IMR-90 (cell line): Measurements from ENCODE around the gene SLC2A11. TPM values are rescaled to one million over a fixed set of nuclear protein-coding genes. Genes with fewer than 3 reads are reported as not detected.

Experiments
- ATAC-seq: fragments of 200-7000 bp; cut with Tn5 transposase; 2 replicates; pipeline ENCODE4 v1.9.1; 2020; ENCODE audit warnings: low read depth, mild to moderate bottlenecking, moderate library complexity
- BruUV-seq: library from RNA; stranded (reverse); fragments of 400-500 nt; replicated peaks from 2 replicates; lab custom pipeline; 2021; lab: Mats Ljungman, UMichigan
- CTCF ChIA-PET: fragments of 300-600 bp; formaldehyde crosslinking; extraction: SDS; loops from one replicate; lab custom pipeline; 2021; ENCODE audit warnings: antibody characterized with exemption; lab: Yijun Ruan, JAX
- POLR2A ChIA-PET: fragments of 300-600 bp; sonication (Branson Sonifier 250); formaldehyde crosslinking; loops from one replicate; lab custom pipeline; 2022; ENCODE audit warnings: antibody characterized with exemption; ENCODE audit not compliant: unreplicated experiment; lab: Charles Lee
- DNase-seq: peaks from one replicate; pipeline ENCODE4 v3.0.0; 2013
- H2AFZ ChIP-seq: replicated peaks from 2 replicates; pipeline ENCODE3; 2013; ENCODE audit warnings: low read length, mild to moderate bottlenecking; ENCODE audit not compliant: poor library complexity
- H2AK5ac ChIP-seq: 2 replicates; pipeline ENCODE4 v1.6.1; 2013; ENCODE audit warnings: low read depth, low read length, inconsistent platforms
- H2AK9ac ChIP-seq: replicated peaks from 2 replicates; pipeline ENCODE3; 2013; ENCODE audit warnings: mild to moderate bottlenecking, low read depth, low read length, moderate library complexity; ENCODE audit not compliant: poor library complexity
- H2BK120ac ChIP-seq: 2 replicates; pipeline ENCODE4 v1.6.1; 2013; ENCODE audit warnings: low read depth, low read length, inconsistent platforms
- H2BK15ac ChIP-seq: 3 replicates; pipeline ENCODE4 v1.6.1; 2013; ENCODE audit warnings: low read depth, low read length, inconsistent platforms
- H2BK20ac ChIP-seq: 2 replicates; pipeline ENCODE4 v1.6.1; 2013; ENCODE audit warnings: low read depth, mild to moderate bottlenecking, inconsistent platforms, low read length, moderate library complexity
- H2BK5ac ChIP-seq: 2 replicates; pipeline ENCODE4 v1.6.1; 2013; ENCODE audit warnings: mild to moderate bottlenecking, low read depth, low read length, inconsistent platforms; ENCODE audit not compliant: poor library complexity, severe bottlenecking
- H3K14ac ChIP-seq: replicated peaks from 2 replicates; pipeline ENCODE4 v1.6.1; 2013; ENCODE audit warnings: low read depth, low read length, inconsistent platforms
- H3K18ac ChIP-seq: 2 replicates; pipeline ENCODE4 v1.6.1; 2013; ENCODE audit warnings: low read depth, low read length, control low read depth
- H3K23ac ChIP-seq: 2 replicates; pipeline ENCODE4 v1.6.1; 2013; ENCODE audit warnings: low read depth, low read length, inconsistent platforms
- H3K27ac ChIP-seq: 2 replicates; pipeline ENCODE4 v1.5.1; 2013; ENCODE audit warnings: mild to moderate bottlenecking, control low read depth, low read length; ENCODE audit not compliant: insufficient read depth
- H3K27me3 ChIP-seq: 2 replicates; pipeline ENCODE4 v1.6.1; 2013; ENCODE audit warnings: low read length; ENCODE audit not compliant: control insufficient read depth, insufficient read depth
- H3K36me3 ChIP-seq: 2 replicates; pipeline ENCODE4 v1.6.1; 2013; ENCODE audit warnings: low read length, mixed read lengths; ENCODE audit not compliant: control insufficient read depth, insufficient read depth
- H3K4ac ChIP-seq: 2 replicates; pipeline ENCODE4 v1.6.1; 2013; ENCODE audit warnings: low read depth, low read length, inconsistent platforms
- H3K4me1 ChIP-seq: 2 replicates; pipeline ENCODE4 v1.6.1; 2013; ENCODE audit warnings: low read length, mixed read lengths; ENCODE audit not compliant: control insufficient read depth, insufficient read depth
- H3K4me2 ChIP-seq: 2 replicates; pipeline ENCODE4 v1.6.1; 2013; ENCODE audit warnings: low read depth, mild to moderate bottlenecking, control low read depth, low read length, moderate library complexity
- H3K4me3 ChIP-seq: 2 replicates; pipeline ENCODE4 v1.5.1; 2013; ENCODE audit warnings: low read depth, mild to moderate bottlenecking, control low read depth, low read length, moderate library complexity; ENCODE audit not compliant: insufficient read depth
- H3K56ac ChIP-seq: 2 replicates; pipeline ENCODE4 v1.6.1; 2013; ENCODE audit warnings: low read length, inconsistent platforms; ENCODE audit not compliant: insufficient read depth; ENCODE audit errors: extremely low read depth
- H3K79me1 ChIP-seq, 2 experiments: 2 replicates each; pipeline ENCODE4 v1.6.1; 2013; ENCODE audit warnings: low read length in 2 of 2, inconsistent platforms in 1 of 2, low read depth in 1 of 2
- H3K9ac ChIP-seq: 2 replicates; pipeline ENCODE4 v1.6.1; 2013; ENCODE audit warnings: low read depth, low read length, control low read depth
- H3K9me1 ChIP-seq: 2 replicates; pipeline ENCODE4 v1.6.1; 2013; ENCODE audit warnings: low read length, inconsistent platforms; ENCODE audit not compliant: insufficient read depth
- H3K9me3 ChIP-seq: 2 replicates; pipeline ENCODE4 v1.6.1; 2013; ENCODE audit warnings: low read length; ENCODE audit not compliant: control insufficient read depth, insufficient read depth
- H4K20me1 ChIP-seq: 2 replicates; pipeline ENCODE4 v1.6.1; 2013; ENCODE audit warnings: low read length, inconsistent platforms; ENCODE audit not compliant: insufficient read depth
- H4K5ac ChIP-seq: 2 replicates; pipeline ENCODE4 v1.6.1; 2013; ENCODE audit warnings: mild to moderate bottlenecking, low read depth, low read length, control low read depth
- H4K8ac ChIP-seq, 2 experiments: 2 replicates each; pipeline ENCODE4 v1.6.1; 2013; ENCODE audit warnings: low read depth in 2 of 2, low read length in 2 of 2, control low read depth in 1 of 2, inconsistent platforms in 1 of 2
- H4K91ac ChIP-seq: 2 replicates; pipeline ENCODE4 v1.6.1; 2013; ENCODE audit warnings: low read depth, low read length, inconsistent platforms; ENCODE audit not compliant: insufficient read depth
- BHLHE40 ChIP-seq: fragments of 150-350 bp; IDR thresholded peaks from 2 replicates; pipeline ENCODE4 v1.6.1; 2016; ENCODE audit warnings: mild to moderate bottlenecking, low read depth, low read length
- CEBPB ChIP-seq: IDR thresholded peaks from 2 replicates; pipeline ENCODE4 v1.6.1; 2012; ENCODE audit warnings: low read depth, low read length, improper control_type of control experiment
- CHD1 ChIP-seq: IDR thresholded peaks from 2 replicates; pipeline ENCODE4 v1.6.1; 2012; ENCODE audit warnings: low read depth, low read length, improper control_type of control experiment
- CTCF ChIP-seq: conservative IDR thresholded peaks from 2 replicates; pipeline ENCODE4 v1.5.1; 2012; ENCODE audit warnings: mild to moderate bottlenecking, low read depth, low read length, improper control_type of control experiment
- FOS ChIP-seq: fragments of 150-350 bp; IDR thresholded peaks from 2 replicates; pipeline ENCODE4 v1.6.1; 2016; ENCODE audit warnings: low read depth, low read length
- MAFK ChIP-seq: IDR thresholded peaks from 2 replicates; pipeline ENCODE4 v1.6.1; 2012; ENCODE audit warnings: low read depth, low read length, improper control_type of control experiment
- MAZ ChIP-seq: IDR thresholded peaks from 2 replicates; pipeline ENCODE4 v1.6.1; 2012; ENCODE audit warnings: low read depth, mild to moderate bottlenecking, low read length, improper control_type of control experiment, moderate library complexity, borderline replicate concordance
- MXI1 ChIP-seq: IDR thresholded peaks from 2 replicates; pipeline ENCODE4 v1.6.1; 2012; ENCODE audit warnings: low read depth, mild to moderate bottlenecking, low read length, moderate library complexity, borderline replicate concordance
- NFE2L2 ChIP-seq: fragments of 150-350 bp; IDR thresholded peaks from 2 replicates; pipeline ENCODE4 v1.6.1; 2016; ENCODE audit warnings: low read depth, mild to moderate bottlenecking, low read length
- POLR2A ChIP-seq: IDR thresholded peaks from 2 replicates; pipeline ENCODE4 v1.6.1; 2012; ENCODE audit warnings: mild to moderate bottlenecking, low read depth, low read length
- RAD21 ChIP-seq: IDR thresholded peaks from 2 replicates; pipeline ENCODE4 v1.6.1; 2012; ENCODE audit warnings: low read length, improper control_type of control experiment
- RCOR1 ChIP-seq: IDR thresholded peaks from 2 replicates; pipeline ENCODE4 v1.6.1; 2012; ENCODE audit warnings: mild to moderate bottlenecking, low read length, improper control_type of control experiment; ENCODE audit not compliant: insufficient replicate concordance
- RFX5 ChIP-seq: IDR thresholded peaks from 2 replicates; pipeline ENCODE4 v1.8.0; 2012; ENCODE audit warnings: low read depth, mild to moderate bottlenecking, low read length, moderate library complexity
- SMC3 ChIP-seq: fragments of 150-350 bp; IDR thresholded peaks from 2 replicates; pipeline ENCODE4 v1.6.1; 2016; ENCODE audit warnings: low read depth, mild to moderate bottlenecking, antibody characterized with exemption, low read length, moderate library complexity
- USF2 ChIP-seq: fragments of 150-350 bp; IDR thresholded peaks from 2 replicates; pipeline ENCODE4 v1.6.1; 2017; ENCODE audit warnings: mild to moderate bottlenecking, antibody characterized with exemption, low read length, low read depth
- WGBS, 2 experiments: methylation state at CpG; one replicate each; pipeline versions ENCODE4 v1.1.5 to v1.1.7; 2013; ENCODE audit warnings: missing lambda C conversion rate in 2 of 2; ENCODE audit not compliant: insufficient read length in 1 of 2; ENCODE audit errors: extremely low coverage in 2 of 2; 5-methylcytosine and 5-hydroxymethylcytosine counted together
- dilution Hi-C: fragments of 300-500 bp; cut with HindIII; formaldehyde crosslinking; loops from one replicate; pipeline ENCODE4 v1.14.3; 2018; ENCODE audit warnings: low sequenced_read_pairs; ENCODE audit not compliant: unreplicated experiment
- in situ Hi-C: fragments of 300-500 bp; cut with MboI; formaldehyde crosslinking; loops from 3 replicates; pipeline ENCODE4 v1.14.3; 2019; ENCODE audit warnings: low sequenced_read_pairs, inconsistent platforms, mixed read lengths
- intact Hi-C: fragments of 100-400 bp; cut with micrococcal nuclease; formaldehyde crosslinking; loops from 2 replicates; pipeline ENCODE4 v1.10.0; 2022
- polyA plus RNA-seq, 3 experiments: library from polyadenylated mRNA; depleted of rRNA; stranded (reverse); fragments of >200 nt; gene quantifications; 2 replicates each; pipeline ENCODE4 v1.2.3, GENCODE V29; 2012; ENCODE audit warnings: low replicate concordance in 1 of 3
- total RNA-seq: library from RNA; depleted of rRNA; stranded (reverse); fragments of >200 nt; gene quantifications from 2 replicates; pipeline ENCODE4 v1.2.3, GENCODE V29; 2012
- TF ChIP-seq, protein P1 (sequence below): fragments of 150-350 bp; IDR thresholded peaks from 2 replicates; pipeline ENCODE4 v1.6.1; 2016; ENCODE audit warnings: low read depth, mild to moderate bottlenecking, low read length, moderate library complexity, borderline replicate concordance

Gene SLC2A11
- total and polyA plus RNA-seq, 2 of the 4 experiments (the other 2 are of a cell fraction): 3.2 to 8.7 TPM

- Histone ChIP-seq H3K23ac (no peak overlapping the region), H3K4me3 (no peak overlapping the region), H3K56ac (no peak overlapping the region), H2AK9ac (no peak overlapping the region), H4K20me1 (no peaks in the 10 kb centered on the region), H3K9me1 (no peaks in the 10 kb centered on the region; the same call in 1 of the 2 replicates), H3K79me1 (no peaks in the 10 kb centered on the region), H3K9me3 (no peaks in the 10 kb centered on the region), H2BK15ac (no peak overlapping the region), H4K91ac (no peak overlapping the region), H3K14ac (no peak overlapping the region), H4K5ac (no peak overlapping the region), H3K4me1 (no peaks in the 10 kb centered on the region), H3K4me2 (no peak overlapping the region), H2BK20ac (no peak overlapping the region), H3K36me3 (peaks cover 10% of the 10 kb centered on the region), H2AK5ac (no peak overlapping the region), H2BK120ac (no peak overlapping the region), H3K9ac (no peak overlapping the region), H2AFZ (no peak overlapping the region), H3K27ac (no peak overlapping the region), H3K27me3 (no peaks in the 10 kb centered on the region), H4K8ac (no peak overlapping the region), H3K4ac (no peak overlapping the region), H3K18ac (no peak overlapping the region), H2BK5ac (no peak overlapping the region)
- no peak for TF ChIP-seq CHD1
- no peak for TF ChIP-seq SMC3
- no peak for TF ChIP-seq MAZ
- no peak for TF ChIP-seq FOS
- no peak for TF ChIP-seq POLR2A
- no peak for TF ChIP-seq RCOR1
- no peak for TF ChIP-seq CEBPB
- no peak for TF ChIP-seq RAD21
- no peak for TF ChIP-seq RFX5
- TF ChIP-seq BHLHE40: no peak
- TF ChIP-seq USF2: no peak
- TF ChIP-seq, protein P1, sequence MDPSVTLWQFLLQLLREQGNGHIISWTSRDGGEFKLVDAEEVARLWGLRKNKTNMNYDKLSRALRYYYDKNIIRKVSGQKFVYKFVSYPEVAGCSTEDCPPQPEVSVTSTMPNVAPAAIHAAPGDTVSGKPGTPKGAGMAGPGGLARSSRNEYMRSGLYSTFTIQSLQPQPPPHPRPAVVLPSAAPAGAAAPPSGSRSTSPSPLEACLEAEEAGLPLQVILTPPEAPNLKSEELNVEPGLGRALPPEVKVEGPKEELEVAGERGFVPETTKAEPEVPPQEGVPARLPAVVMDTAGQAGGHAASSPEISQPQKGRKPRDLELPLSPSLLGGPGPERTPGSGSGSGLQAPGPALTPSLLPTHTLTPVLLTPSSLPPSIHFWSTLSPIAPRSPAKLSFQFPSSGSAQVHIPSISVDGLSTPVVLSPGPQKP: no peak
- TF ChIP-seq MAFK: no peak
- no peak for TF ChIP-seq NFE2L2
- TF ChIP-seq CTCF: no peak
- TF ChIP-seq MXI1: no peak
- ChIA-PET CTCF (no interaction called here), POLR2A (no interaction called here)
- WGBS, 2 experiments: no CpG with 5 or more reads among the region's 4 CpGs
- intact Hi-C loops: loop anchor here (10.0 kb wide), 1 partner anchor 86 kb away; no protein-coding TSS in a partner anchor
- in situ Hi-C loops: no loop called here
- no TSS peak for BruUV-seq
- DNase-seq (no peak), ATAC-seq (no peak)
- dilution Hi-C loops: no loop called here
Observed at GRCh38 chr22:23868580-23868979, 10.9 kb downstream of the SLC2A11 start.
